HG03135 (cell line): Measurements from ENCODE around the gene MRPL52.
"Not testable (repeated sequence)": the region's sequence is repeated elsewhere in the genome, so short reads cannot be mapped to it uniquely, and the experiment has no call there.

Experiments
- ATAC-seq: cut with Tn5 transposase; IDR thresholded peaks from one replicate; pipeline ENCODE4 v1.9.1; 2021; ENCODE audit warnings: mild to moderate bottlenecking, moderate library complexity; ENCODE audit not compliant: unreplicated experiment

Gene MRPL52

DNA sequence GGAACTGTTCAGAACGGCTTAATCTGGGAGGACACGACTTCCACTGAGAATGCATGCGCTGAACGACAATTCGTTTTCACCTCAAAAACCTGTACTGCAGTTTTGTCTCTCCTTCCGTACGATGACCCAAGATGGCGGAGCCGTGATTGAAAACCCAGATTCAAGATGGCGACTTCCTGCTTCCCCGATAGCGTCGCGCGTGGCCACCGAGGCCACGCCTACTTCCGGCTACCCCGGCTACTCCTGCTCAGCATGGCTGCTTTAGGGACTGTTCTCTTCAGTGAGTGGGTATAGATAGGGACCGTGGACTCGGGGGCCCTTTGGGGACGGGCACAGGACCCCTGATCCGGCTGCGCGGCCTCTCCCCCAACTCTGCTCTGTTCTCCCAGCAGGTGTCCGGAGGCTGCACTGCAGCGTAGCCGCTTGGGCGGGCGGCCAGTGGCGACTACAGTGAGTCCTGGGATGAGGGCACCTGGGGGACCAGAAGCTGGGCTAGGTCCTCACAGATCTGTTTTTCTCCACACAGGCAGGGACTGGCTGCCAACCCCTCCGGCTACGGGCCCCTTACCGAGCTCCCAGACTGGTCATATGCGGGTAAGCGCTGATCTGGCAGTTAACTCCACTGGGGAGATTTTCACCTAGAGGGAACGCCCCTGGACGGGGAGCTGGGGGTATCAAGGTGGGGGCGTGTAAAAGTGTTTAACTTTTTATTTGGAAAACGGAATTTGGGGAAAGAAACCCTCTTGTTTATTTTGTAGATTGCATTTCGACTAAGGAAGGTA is at the start of gene MRPL52:
Gene MRPL52 (plus strand): TSS at position 227 of the 782 bp plus-strand sequence. CDS start 26 bp downstream, at position 253.
- ATAC-seq: peak; percentile 81

DNA sequence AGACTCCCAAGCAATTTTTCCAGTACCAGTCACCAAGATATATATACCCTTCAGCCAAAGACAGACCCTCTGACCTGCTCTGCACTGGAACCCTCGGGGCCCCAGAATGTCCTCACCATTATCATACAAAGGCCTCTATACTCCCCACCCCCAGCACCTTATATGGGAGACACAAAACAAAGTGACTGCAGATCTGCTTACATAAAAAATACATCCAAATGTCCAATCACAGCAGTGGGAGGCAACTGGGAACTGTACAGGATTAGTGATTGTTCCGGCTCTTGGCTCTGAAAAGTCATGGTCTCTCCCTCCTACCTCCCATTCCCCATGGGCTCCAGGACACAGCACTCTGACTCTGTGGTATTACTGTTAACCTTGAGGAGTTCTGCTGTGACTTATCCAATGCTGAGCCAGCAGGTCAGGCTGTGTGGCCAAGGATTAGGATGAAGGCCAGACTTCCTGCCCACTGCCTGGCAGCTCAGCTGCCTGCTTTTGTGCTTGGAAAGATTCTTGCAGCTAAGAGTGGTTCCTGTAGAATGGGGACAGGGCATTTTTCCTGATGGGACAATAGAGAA is 49.5 kb upstream of the MRPL52 start:
- no peak for ATAC-seq

DNA sequence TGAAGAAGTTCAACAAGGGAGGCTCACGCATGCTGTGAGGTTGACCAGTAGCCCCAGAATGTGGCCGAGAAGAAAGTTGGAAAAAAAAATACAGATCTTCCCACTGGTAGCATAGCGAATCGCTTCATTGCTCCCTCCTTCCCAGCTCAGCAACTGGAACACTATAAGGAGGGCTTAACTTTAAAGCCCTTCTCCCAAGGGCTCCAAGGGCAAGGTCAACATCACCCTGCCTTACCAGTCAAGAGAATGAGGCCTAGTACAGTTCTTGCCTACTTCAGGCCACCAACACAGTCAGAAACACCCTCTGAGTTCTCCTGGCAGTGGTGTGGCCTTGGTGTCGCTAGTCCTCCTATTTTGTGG is 48.8 kb upstream of the MRPL52 start:
- no peak for ATAC-seq

DNA sequence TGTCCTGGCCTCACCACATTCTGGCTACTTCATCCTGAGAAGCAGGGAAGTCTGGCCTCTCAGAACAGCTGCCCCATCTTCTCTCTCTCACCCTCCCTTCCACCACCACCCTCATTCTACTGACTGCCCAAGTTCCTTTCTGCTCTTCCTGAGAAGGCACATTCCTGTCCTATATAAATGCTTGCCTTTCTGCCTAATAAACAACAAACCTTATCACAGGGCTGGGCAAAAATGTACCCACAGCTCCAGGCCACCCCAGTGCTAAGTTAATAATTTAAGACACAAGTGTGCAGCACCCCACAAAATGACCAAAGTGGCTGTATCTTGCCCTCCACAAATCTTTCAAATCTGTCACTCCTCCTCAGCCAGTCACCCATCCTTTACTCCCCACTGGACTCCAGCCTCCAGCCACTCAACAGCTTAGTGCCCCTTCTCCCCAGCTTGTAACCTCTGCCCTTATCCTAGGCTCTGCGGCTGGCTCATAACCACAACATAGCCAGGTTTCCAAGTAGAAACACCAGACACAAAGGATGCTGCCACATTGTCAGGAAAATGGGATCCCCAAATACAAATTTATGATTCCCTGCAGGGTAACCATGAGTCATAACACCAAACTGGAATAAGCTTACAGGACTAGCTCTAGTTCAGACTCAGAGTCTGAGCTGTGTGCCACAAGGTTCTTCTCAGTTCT is 48.2 kb upstream of the MRPL52 start:
- no peak for ATAC-seq

DNA sequence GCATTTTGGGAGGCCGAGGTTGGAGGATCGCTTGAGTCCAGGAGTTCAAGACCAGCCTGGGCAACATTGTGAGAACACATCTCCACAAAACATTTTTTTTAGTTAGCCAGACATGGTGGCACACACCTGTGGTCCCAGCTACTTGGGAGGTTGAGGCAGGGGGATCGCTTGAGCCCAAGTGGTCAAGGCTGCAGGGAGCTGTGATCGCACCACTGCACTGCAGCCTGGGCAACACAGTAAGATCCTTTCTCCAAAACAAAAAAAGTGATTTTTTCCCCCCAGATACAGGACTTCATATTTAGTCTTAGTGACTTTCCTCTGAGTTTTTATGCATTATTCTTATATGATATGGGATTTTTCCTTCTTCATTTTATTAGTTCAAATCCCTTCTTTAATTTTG is 43.0 kb upstream of the MRPL52 start:
- ATAC-seq: no peak

DNA sequence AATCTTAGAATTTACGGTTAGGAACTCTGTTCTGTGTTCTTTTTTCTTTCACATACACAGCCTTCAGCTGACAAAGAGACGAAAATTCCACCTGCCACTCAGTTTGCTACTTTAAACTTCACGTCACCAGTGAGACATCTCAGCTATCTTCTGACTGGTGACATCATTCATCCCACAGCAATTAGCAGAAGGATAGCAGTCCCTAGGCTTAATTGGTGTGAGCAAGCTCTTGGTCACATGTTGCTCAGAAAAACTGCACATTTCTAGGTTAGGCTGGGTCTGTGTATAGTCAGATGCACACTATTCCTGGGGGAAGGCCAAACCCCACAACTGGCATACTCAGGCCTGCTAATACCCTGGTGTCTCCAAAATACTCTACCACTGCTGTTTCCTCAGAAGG is 38.4 kb upstream of the MRPL52 start:
- ATAC-seq: no peak

DNA sequence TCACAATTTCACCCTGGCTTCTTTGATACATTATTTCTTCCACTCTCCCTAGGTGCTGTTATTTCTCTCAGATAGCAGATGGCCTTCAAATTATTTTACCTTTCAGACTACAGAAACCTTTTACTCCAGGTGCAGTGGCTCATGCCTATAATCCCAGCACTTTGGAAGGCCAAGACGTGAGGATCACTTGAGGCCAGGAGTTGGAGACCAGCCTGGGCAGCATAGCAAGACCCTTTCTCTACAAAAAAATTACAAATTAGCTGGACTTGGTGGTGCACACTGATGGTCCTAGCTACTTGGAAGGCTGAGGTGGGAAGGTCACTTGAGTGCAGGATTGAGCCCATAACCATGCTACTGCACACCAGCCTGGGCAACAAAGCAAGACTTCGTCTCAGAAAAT is 37.5 kb upstream of the MRPL52 start:
- ATAC-seq: no peak

DNA sequence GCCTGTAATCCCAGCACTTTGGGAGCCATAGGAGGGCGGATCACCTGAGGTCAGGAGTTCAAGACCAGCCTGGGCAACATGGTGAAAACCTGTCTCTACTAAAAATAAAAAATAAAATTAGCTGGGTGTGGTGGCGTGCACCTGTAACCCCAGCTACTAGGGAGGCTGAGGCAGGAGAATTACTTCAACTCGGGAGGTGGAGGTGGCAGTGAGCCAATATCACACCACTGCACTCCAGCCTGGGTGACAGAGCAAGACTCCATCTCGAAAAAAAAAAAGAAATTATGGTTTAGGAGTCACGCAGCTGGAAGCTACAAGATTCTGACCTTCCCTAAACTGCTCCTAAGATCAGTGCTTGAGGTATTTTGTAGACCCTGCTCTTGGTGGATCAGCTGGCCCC is 36.1 kb upstream of the MRPL52 start:
- ATAC-seq: not testable (repeated sequence)

DNA sequence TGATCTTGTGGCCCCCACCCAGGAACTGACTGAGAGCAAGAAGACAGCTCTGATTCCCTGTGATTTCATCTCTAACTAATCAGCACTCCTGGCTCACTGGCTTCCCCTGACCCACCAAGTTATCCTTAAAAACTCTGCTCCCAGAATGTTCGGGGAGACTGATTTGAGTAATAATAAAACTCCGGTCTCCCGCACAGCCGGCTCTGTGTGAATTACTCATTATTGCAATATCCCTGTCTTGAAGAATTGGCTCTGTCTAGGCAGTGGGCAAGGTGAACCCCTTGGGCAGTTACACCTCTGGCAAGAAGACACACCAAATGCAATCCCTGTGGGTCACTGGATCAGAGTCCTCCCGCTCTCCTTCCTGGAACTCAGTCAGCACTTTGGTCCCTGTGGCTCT is 35.7 kb upstream of the MRPL52 start:
- no peak for ATAC-seq

DNA sequence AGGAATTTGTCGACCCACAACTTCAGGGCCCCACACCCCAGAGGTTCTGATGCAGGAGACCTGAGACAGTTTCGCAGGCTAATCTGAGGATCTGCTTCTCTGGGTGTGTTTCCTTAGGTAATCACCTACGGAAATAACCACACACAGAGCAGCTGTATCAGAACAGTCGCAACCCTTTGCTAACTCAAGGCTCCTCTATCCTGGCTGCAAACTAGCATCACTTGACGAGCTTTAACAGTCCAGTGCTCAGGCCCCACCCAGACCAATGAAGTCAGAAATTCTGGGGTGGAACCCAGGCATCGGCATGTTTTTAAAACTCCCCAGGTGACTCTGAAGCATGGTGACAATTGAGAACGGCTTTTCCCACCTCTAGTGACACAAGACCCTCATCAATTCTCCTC is 35.1 kb upstream of the MRPL52 start:
- ATAC-seq: no peak

DNA sequence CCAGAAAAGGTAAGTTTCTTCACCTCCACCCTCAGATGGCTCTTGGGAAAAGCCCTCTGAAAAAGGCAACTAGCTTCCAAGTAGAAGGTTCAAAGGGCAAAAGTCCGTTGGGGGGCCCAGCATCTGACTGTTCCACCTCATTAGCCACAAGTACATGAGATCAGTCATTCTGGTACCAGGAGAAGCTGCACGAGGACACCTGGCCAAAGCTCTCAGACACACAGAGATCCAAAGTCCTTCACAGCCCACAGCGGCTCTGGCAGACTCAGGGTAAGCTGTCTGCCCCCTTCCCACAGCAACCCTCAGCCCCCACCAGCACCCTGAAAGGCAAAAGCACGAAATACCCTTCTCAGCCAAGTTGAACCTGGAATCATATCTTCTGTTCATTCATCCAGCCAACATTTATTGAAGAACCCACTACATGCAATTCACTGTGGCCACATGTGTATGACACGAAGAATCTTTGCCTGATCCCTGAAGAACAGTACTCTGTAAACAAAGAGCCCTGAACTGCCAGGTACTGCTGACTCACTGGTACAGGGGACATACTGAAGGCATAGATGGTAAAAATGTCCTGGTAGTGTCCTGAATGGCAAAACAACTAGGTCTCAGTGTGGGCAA is 33.5 kb upstream of the MRPL52 start:
- ATAC-seq: no peak

DNA sequence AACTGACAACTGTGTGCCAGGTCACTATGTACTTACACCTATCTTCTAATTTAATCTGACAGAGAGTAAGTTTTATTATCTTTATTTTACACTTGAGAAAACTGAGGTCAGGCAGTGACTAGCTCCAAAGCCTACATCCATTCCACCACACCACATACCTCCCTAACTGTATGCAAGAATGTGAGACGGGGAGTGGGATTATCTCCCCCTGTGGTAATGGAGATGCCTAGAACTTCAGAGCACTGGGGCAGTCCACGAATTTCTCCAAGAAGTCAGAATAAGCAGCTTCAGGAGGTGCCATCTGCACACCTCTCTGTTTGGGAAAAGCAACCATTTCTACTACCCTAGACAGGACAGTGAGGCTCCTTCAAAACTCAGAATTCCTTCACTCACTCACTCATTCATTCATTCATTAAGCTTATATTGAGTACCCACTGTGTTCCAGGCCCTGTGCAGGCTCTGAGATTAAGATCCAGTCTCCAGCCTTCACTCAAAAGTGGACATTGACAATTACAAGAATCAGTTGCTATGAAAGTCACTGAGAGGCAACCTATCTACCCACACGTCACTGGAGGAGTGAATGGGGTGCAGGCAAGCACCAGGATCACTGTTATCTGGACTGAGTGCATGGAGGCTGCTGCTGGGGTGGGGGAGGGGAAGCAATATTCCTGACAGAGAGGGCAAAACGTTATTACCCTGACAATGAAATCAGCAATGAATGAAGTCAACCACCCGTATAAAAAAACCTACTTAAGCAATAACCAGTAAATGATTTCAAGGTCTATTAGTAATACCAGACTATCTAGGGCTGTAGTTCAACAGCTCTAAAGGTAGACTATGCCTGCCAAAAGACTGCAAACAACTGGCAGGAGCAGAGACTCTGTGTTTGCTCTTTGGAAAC is 32.4 kb upstream of the MRPL52 start:
- ATAC-seq: no peak

DNA sequence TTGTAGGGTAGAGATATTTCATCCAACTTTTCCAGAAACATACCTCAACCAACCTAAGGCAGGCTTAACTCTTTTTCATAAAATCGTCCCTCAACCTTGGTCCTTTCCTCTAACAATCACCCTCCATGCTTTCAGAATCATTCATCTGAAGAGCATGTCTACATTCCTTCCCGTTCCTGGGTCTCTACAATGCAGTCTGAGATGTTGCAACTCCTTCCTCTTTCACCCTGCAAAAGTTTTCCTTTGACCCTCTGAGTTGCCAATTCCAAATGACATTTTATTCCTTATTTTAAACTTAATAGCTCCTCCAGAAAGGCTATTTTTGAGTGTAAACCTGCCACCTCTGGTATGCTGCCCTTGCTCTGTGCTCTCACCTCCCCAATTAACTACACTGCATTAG is 31.2 kb upstream of the MRPL52 start:
- ATAC-seq: no peak

DNA sequence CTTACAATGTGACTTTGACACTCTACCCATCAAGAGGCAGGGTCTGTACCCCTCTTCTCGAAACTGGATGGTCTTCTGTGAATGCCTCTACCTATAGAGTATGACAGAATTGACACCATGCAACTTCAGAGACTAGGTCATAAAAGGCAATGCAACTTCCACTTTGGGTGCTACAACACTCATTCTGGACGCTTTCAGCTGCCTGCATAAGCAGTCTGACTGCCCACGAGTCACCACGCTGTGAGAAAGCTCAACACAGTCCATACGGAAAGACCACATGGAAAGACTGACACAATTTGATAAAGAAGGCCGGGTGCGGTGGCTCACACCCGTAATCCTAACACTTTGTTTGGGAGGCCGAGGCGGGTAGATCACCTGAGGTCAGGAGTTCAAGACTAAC is 29.3 kb upstream of the MRPL52 start:
- ATAC-seq: no peak

DNA sequence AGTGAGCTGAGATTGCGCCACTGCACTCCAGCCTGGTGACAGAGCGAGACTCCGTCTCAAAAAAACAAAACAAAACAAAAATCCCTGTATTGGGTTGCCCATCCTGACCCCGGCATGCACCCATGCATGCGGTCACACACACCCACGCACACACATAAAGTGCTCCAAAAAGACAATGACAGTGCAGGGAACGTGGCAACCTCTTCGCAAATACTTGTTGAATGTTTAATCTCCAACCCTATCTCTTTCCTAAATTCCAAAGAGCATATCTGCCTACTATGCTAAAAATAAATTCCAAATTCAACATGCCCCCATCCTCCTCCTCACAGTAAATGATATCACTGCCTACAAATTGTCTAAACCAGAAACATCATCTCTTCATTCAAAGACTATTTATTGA is 28.0 kb upstream of the MRPL52 start:
- no peak for ATAC-seq

DNA sequence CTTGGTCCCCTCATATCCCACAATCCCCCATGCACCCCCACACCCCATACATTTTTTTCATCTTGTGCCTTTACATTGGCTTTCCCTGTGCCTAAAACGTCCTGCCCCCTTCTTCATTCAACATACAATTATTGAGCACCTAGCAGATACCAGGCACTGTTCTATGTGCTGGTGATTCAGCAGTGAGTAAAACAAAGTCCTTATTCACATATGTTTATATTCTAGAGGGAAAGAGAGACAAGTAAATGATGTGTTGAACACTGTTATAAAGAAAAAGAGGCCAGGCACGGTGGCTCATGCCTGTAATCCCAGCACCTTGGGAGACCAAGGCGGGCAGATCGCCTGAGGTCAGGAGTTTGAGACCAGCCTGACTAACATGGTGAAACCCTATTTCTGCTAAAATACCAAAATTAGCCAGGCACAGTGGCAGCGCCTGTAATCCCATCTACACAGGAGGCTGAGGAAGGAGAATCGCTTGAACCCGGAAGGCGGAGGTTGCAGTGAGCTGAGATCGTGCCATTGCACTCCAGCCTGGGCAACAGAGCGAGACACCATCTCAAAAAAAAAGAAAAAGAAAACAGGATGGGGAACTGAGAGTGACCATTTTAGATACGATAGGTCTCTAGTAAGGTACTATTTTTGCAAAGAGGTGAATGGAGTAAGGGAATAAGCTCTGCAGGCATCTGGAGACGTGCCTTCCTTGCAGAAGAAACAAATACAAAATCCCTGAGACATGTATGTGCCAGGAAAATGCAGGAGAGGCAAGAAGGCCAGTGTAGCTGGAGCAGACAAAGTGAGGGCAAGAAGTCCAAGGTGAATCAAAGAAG is 26.6 kb upstream of the MRPL52 start:
- ATAC-seq: no peak

DNA sequence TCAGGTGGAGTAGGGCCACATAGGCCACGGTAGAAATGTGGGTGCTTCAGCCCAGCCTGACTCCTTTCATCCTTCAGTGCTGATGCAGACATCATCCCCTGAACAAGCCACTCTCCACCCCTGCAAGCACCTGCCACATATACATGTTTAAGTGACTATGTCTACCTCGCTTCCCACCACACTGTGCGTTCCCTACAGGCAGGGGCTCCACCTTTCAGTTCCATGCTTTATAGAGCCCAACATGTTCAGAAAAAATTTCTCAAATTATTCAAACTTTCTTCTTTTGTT is 26.1 kb upstream of the MRPL52 start:
- ATAC-seq: no peak

DNA sequence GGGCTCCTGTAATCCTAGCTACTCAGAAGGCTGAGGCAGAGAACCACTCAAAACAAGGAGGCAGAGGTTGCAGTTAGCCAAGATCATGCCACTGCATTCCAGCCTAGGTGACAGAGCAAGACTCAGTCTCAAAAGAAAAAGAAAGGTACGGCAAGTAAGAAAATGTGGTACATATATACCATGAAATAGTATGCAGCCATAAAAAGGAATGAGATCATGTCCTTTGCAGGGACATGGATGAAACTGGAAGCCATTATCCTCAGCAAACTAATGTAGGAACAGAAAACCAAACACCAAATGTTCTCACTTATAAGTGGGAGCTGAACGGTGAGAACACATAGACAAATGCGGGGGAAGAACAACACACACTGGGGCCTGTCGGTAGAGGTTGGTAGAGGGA is 24.5 kb upstream of the MRPL52 start:
- not testable (repeated sequence) for ATAC-seq

DNA sequence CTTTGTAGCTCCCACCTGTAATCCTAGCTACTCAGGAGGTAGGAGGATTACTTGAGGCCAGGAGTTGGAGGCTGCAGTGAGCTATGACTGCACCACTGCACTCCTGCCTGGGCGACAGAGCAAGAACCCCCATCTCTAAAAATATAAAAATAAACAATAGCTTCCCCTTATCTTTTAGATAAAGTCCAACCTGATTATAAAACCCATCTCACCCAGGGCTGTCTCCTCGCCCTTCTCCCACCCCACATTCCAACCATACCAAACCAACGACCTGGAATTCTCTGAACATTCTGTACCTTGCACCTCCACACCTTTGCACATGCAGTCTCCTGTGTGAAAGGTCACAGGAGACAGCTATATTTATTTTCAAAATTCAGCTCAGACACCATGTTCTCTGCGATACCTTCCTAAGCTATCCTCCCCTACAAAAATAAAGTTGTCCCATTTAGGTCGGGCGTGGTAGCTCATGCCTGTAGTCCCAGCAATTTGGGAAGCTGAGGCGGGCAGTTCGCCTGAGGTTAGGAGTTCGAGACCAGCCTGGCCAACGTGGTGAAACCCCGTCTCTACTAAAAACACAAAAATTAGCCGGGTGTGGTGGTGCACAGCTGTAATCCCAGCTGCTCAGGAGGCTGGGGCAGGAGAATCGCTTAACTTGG is 22.1 kb upstream of the MRPL52 start:
- ATAC-seq: no peak
